Measurements from ENCODE around the gene KCNG4. TPM values are rescaled to one million over a fixed set of nuclear protein-coding genes. Genes with fewer than 3 reads are reported as not detected.

The KCNG4 gene
- total and polyA plus RNA-seq, 10 of the 15 experiments (the other 5 are each of a cell fraction or from before 2014, with no cell fraction given), result not detected

DNA sequence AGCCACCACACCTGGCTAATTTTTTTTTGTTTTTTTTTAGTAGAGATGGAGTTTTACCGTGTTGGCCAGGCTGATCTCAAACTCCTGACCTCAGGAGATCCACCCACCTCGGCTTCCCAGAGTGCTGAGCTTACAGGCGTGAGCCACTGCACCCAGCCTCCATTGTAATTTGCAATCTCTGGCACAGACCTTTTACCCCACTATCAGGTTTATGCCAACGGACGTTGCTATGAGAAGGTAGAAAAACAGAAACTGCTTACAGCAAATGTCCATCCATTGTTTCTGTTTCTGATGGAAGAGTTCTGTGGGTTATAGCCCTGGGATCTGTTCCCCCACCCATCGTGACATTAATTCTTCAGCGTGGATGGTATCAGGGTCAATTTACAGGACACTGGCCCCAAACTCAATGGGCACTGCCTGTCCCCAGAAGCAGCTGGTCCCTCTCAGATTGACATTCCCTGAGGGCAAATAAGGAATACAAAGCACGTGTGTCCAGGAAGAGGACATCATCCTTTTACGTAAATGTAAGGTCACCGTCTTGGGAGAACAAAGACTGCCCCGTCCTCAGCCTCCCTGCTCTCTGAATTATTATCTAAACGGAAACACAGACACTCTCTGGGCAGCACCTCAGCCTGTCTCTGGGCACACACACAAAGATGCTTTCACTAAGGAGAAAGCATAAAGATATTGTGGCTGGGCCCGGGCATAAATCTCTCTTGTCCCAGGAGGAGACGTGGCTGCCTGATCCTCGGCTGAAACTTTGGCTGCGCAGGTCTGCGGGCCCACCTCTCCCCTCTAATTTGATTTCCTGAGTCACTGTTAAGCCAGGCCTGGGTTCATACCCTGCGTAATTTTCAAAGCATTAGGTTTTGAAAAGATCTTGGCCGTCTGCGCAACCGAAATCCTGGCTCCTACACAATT, 5.2 kb downstream of the KCNG4 start:
- FAIRE-seq (no peak), DNase-seq (ENCODE audit: low read depth, low spot score) (no peak), ATAC-seq (no peak)
- in situ Hi-C loops (cut with MboI), result no loop called here
- H3K9me3 ChIP-seq (replicated peaks; ENCODE audit: control insufficient read depth, insufficient read depth, low read length), result no peaks in the 10 kb centered on the region
- ChIA-PET SMC1A (ENCODE audit: uncharacterized antibody, unreplicated experiment) (no interaction called here), CTCF (interaction anchor here (1.0 kb wide), 1 partner anchor 8 kb away, joined by 3 read pairs; no protein-coding TSS in a partner anchor), POLR2A (no interaction called here), RAD21 (ENCODE audit: unreplicated experiment) (no interaction called here)
- no peak overlapping the region for H3K4me3 ChIP-seq
- no peaks in the 10 kb centered on the region for H3K79me2 ChIP-seq (ENCODE audit: control insufficient read depth, insufficient read depth, low read length)
- TF ChIP-seq, protein P1, sequence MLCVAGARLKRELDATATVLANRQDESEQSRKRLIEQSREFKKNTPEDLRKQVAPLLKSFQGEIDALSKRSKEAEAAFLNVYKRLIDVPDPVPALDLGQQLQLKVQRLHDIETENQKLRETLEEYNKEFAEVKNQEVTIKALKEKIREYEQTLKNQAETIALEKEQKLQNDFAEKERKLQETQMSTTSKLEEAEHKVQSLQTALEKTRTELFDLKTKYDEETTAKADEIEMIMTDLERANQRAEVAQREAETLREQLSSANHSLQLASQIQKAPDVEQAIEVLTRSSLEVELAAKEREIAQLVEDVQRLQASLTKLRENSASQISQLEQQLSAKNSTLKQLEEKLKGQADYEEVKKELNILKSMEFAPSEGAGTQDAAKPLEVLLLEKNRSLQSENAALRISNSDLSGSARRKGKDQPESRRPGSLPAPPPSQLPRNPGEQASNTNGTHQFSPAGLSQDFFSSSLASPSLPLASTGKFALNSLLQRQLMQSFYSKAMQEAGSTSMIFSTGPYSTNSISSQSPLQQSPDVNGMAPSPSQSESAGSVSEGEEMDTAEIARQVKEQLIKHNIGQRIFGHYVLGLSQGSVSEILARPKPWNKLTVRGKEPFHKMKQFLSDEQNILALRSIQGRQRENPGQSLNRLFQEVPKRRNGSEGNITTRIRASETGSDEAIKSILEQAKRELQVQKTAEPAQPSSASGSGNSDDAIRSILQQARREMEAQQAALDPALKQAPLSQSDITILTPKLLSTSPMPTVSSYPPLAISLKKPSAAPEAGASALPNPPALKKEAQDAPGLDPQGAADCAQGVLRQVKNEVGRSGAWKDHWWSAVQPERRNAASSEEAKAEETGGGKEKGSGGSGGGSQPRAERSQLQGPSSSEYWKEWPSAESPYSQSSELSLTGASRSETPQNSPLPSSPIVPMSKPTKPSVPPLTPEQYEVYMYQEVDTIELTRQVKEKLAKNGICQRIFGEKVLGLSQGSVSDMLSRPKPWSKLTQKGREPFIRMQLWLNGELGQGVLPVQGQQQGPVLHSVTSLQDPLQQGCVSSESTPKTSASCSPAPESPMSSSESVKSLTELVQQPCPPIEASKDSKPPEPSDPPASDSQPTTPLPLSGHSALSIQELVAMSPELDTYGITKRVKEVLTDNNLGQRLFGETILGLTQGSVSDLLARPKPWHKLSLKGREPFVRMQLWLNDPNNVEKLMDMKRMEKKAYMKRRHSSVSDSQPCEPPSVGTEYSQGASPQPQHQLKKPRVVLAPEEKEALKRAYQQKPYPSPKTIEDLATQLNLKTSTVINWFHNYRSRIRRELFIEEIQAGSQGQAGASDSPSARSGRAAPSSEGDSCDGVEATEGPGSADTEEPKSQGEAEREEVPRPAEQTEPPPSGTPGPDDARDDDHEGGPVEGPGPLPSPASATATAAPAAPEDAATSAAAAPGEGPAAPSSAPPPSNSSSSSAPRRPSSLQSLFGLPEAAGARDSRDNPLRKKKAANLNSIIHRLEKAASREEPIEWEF (IDR thresholded peaks at IDR 0.05; ENCODE audit: insufficient replicate concordance, low read depth, low read length), result no peak
- TF ChIP-seq FOXM1 (IDR thresholded peaks at IDR 0.05; ENCODE audit: low read depth, low read length) (no peak), HDGF (IDR thresholded peaks at IDR 0.05) (no peak), BHLHE40 (IDR thresholded peaks at IDR 0.05; ENCODE audit: borderline replicate concordance in 1 of 2, low read depth in 2 of 2, low read length in 1 of 2) (no peak), EED (IDR thresholded peaks at IDR 0.05; ENCODE audit: low read depth) (no peak)
- BruUV-seq (replicated peaks), result no TSS peak
- peaks cover 0 to 4% of the 10 kb centered on the region in 2 experiments; a peak in 2 of 4 replicates for H3K27me3 ChIP-seq (replicated peaks in 1 of 2; ENCODE audit: control insufficient read depth in 2 of 2, insufficient read depth in 2 of 2, low read length in 1 of 2)
- no peaks in the 10 kb centered on the region for H3K36me3 ChIP-seq (ENCODE audit: control insufficient read depth in 2 of 2, insufficient read depth in 2 of 2, low read length in 1 of 2)
- no peak overlapping the region for H3K4me2 ChIP-seq (ENCODE audit: control insufficient read depth, insufficient read depth)
- no peak overlapping the region for H3K27ac ChIP-seq (ENCODE audit: control insufficient read depth, insufficient read depth)
- H3K4me1 ChIP-seq (ENCODE audit: control insufficient read depth, insufficient read depth, low read length), result no peaks in the 10 kb centered on the region
- H3K9ac ChIP-seq (ENCODE audit: control insufficient read depth, insufficient read depth, low read length), result no peak overlapping the region
- 33% methylated on average over 21 of the region's 21 CpGs for WGBS (ENCODE audit: insufficient coverage, insufficient replicate concordance, low lambda C conversion rate, missing lambda C conversion rate)
- no peaks in the 10 kb centered on the region for H4K20me1 ChIP-seq (ENCODE audit: control insufficient read depth, insufficient read depth)
- intact Hi-C loops (cut with micrococcal nuclease; ENCODE audit: unreplicated experiment), result no loop called here
- no peak overlapping the region for H2AFZ ChIP-seq (ENCODE audit: control insufficient read depth, low read depth, low read length)

All from GM12878 (cell line).